ENCODE results near the gene TRPV3. TPM values are rescaled to one million over a fixed set of nuclear protein-coding genes. Genes with fewer than 3 reads are reported as not detected.

The TRPV3 gene
- total RNA-seq, 1 experiment from 2014 or later: 0.38 TPM

GRCh38 chr17:3535253-3535995 is 22.2 kb downstream of the TRPV3 start:
- intact Hi-C loops (cut with micrococcal nuclease; ENCODE audit: unreplicated experiment): no loop called here
- no peak for TF ChIP-seq CTCF (IDR thresholded peaks at IDR 0.05; ENCODE audit: unreplicated experiment)
- H3K27ac Mint-ChIP-seq (ENCODE audit: unreplicated experiment): no peak overlapping the region
- CTCF ChIA-PET: interaction anchor here (0.7 kb wide), 1 partner anchor 91 kb away, joined by 19 read pairs; no protein-coding TSS in a partner anchor
- no peak overlapping the region for H3K4me3 Mint-ChIP-seq (ENCODE audit: low read depth, unreplicated experiment)
- H3K4me1 Mint-ChIP-seq (ENCODE audit: low read depth, unreplicated experiment): no peaks in the 10 kb centered on the region
- no peaks in the 10 kb centered on the region for H3K36me3 Mint-ChIP-seq (ENCODE audit: insufficient read depth, unreplicated experiment)
- no TSS peak for BruUV-seq (replicated peaks)
- no peaks in the 10 kb centered on the region for H3K27me3 Mint-ChIP-seq (ENCODE audit: unreplicated experiment)
- no peaks in the 10 kb centered on the region for H3K9me3 Mint-ChIP-seq (ENCODE audit: low read depth, unreplicated experiment)
- peak; percentile 25 for DNase-seq

DNA sequence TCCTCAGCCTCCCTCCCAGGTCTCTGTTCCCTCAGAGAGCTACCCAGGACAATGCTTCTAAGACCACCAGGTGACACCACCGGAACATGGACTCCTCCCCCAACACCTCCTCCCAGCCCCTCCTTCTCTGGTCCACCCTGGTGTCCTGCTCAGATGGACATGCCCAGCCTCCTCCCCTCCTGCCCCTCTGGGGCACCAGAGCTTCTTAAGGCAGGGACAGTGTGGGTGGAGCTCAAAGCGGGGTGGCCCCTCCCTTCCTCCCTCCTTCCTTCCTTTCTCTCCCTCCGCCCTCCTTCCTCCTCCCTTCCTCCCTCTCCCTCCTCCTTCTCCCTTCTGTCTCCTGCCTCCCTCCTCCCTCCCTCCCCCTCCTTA is 22.7 kb downstream of the TRPV3 start:
- CTCF ChIA-PET: interaction anchor here (0.7 kb wide), 1 partner anchor 91 kb away, joined by 19 read pairs; no protein-coding TSS in a partner anchor
- Mint-ChIP-seq H3K27me3 (ENCODE audit: unreplicated experiment) (no peaks in the 10 kb centered on the region), H3K4me3 (ENCODE audit: low read depth, unreplicated experiment) (no peak overlapping the region), H3K36me3 (ENCODE audit: insufficient read depth, unreplicated experiment) (no peaks in the 10 kb centered on the region), H3K27ac (ENCODE audit: unreplicated experiment) (no peak overlapping the region), H3K4me1 (ENCODE audit: low read depth, unreplicated experiment) (no peaks in the 10 kb centered on the region), H3K9me3 (ENCODE audit: low read depth, unreplicated experiment) (no peaks in the 10 kb centered on the region)
- TF ChIP-seq CTCF (IDR thresholded peaks at IDR 0.05; ENCODE audit: unreplicated experiment): no peak
- intact Hi-C loops (cut with micrococcal nuclease; ENCODE audit: unreplicated experiment): no loop called here
- no TSS peak for BruUV-seq (replicated peaks)
- no peak for DNase-seq

DNA sequence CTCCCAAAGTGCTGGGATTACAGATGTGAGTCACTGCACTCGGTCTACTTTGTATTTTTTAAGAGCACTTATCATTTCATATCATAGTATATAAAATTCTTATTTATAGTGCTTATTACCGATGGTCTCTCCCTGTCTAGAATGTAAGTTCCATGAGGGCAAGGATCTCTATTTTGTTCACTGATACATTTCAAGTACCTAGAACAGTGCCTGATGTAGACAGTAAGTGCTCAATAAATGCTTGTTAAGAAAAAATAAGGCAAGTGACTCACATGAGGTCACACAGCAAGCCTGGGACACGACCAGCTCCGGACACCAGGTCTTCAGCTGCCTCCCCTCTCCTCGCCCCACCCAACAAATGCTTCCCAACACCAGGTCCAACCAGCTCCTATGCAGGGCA is 23.9 kb downstream of the TRPV3 start:
- TF ChIP-seq CTCF (IDR thresholded peaks at IDR 0.05; ENCODE audit: unreplicated experiment): no peak
- CTCF ChIA-PET: no interaction called here
- DNase-seq: no peak
- no TSS peak for BruUV-seq (replicated peaks)
- no peak overlapping the region for H3K27ac Mint-ChIP-seq (ENCODE audit: unreplicated experiment)
- H3K36me3 Mint-ChIP-seq (ENCODE audit: insufficient read depth, unreplicated experiment): no peaks in the 10 kb centered on the region
- H3K4me1 Mint-ChIP-seq (ENCODE audit: low read depth, unreplicated experiment): no peaks in the 10 kb centered on the region
- intact Hi-C loops (cut with micrococcal nuclease; ENCODE audit: unreplicated experiment): no loop called here
- H3K4me3 Mint-ChIP-seq (ENCODE audit: low read depth, unreplicated experiment): no peak overlapping the region
- no peaks in the 10 kb centered on the region for H3K9me3 Mint-ChIP-seq (ENCODE audit: low read depth, unreplicated experiment)
- H3K27me3 Mint-ChIP-seq (ENCODE audit: unreplicated experiment): no peaks in the 10 kb centered on the region

DNA sequence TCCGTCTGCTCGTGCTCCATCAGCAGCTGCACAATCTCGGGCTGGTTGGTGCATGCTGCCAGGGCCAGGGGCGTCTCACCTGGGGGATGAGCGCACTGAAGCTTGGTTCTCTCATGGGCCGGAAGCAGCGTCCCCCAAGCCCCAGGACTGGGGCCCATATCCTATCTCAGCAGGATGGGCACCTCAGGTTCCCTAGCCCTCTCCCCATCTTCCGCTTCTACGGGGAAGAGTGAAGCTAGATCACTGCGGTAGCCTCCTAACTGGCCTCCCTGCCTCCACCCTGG is 24.8 kb downstream of the TRPV3 start:
- no TSS peak for BruUV-seq (replicated peaks)
- intact Hi-C loops (cut with micrococcal nuclease; ENCODE audit: unreplicated experiment): no loop called here
- Mint-ChIP-seq H3K27ac (ENCODE audit: unreplicated experiment) (no peak overlapping the region), H3K4me3 (ENCODE audit: low read depth, unreplicated experiment) (no peak overlapping the region), H3K9me3 (ENCODE audit: low read depth, unreplicated experiment) (no peaks in the 10 kb centered on the region), H3K4me1 (ENCODE audit: low read depth, unreplicated experiment) (no peaks in the 10 kb centered on the region), H3K27me3 (ENCODE audit: unreplicated experiment) (no peaks in the 10 kb centered on the region), H3K36me3 (ENCODE audit: insufficient read depth, unreplicated experiment) (no peaks in the 10 kb centered on the region)
- no peak for TF ChIP-seq CTCF (IDR thresholded peaks at IDR 0.05; ENCODE audit: unreplicated experiment)
- DNase-seq: no peak
- CTCF ChIA-PET: no interaction called here

Data from Calu3 (cell line).